ENCODE data around the gene FANCC. TPM values are rescaled to one million over a fixed set of nuclear protein-coding genes. Genes with fewer than 3 reads are reported as not detected.

Gene FANCC
- polyA plus RNA-seq, 1 of the 3 experiments (the other 2 are of a cell fraction) = 3.5 TPM

- TF ChIP-seq CTCF (IDR thresholded peaks at IDR 0.05) (no peak), RAD21 (IDR thresholded peaks at IDR 0.05; ENCODE audit: low read length) (no peak)
Observed at GRCh38 chr9:95112436-95113280, 204.9 kb downstream of the FANCC start (continued).

- H3K4me2 ChIP-seq = no peak overlapping the region
- ChIA-PET CTCF (interaction anchor here (0.6 to 2.9 kb wide), 3 partner anchors 16 to 64 kb away, joined by 3 to 11 read pairs (median 7); no protein-coding TSS in a partner anchor), POLR2A (no interaction called here)
- H2AFZ ChIP-seq (ENCODE audit: low read depth) = no peak overlapping the region
- no peak for DNase-seq
- no peaks in the 10 kb centered on the region for H4K20me1 ChIP-seq (ENCODE audit: insufficient read depth)
- H3K9me2 ChIP-seq = no peaks in the 10 kb centered on the region
- 96% methylated on average over 11 of the region's 11 CpGs for WGBS (ENCODE audit: low lambda C conversion rate)
- no peak for TF ChIP-seq CTCF (IDR thresholded peaks at IDR 0.05)
- no peak for TF ChIP-seq TCF12 (IDR thresholded peaks at IDR 0.05)
- TF ChIP-seq USF1 (IDR thresholded peaks at IDR 0.05; ENCODE audit: borderline replicate concordance, low read depth) = no peak
- TF ChIP-seq RCOR1 (IDR thresholded peaks at IDR 0.05; ENCODE audit: low read length) = no peak
- no peak for TF ChIP-seq USF2 (IDR thresholded peaks at IDR 0.05; ENCODE audit: borderline replicate concordance, low read depth, low read length)
- no peak for TF ChIP-seq GABPA (IDR thresholded peaks at IDR 0.05; ENCODE audit: low read depth)
- no peak for TF ChIP-seq MXI1 (IDR thresholded peaks at IDR 0.05; ENCODE audit: low read depth, low read length)
- no peak for TF ChIP-seq SIN3A (IDR thresholded peaks at IDR 0.05; ENCODE audit: borderline replicate concordance, low read depth, low read length)
- no peak for TF ChIP-seq TAF1 (IDR thresholded peaks at IDR 0.05; ENCODE audit: borderline replicate concordance, low read depth, low read length)
- no peak for TF ChIP-seq NRF1 (IDR thresholded peaks at IDR 0.05; ENCODE audit: low read depth, low read length)
- TF ChIP-seq POLR2AphosphoS5 (IDR thresholded peaks at IDR 0.05; ENCODE audit: low read depth, low read length) = no peak
- no peak for TF ChIP-seq FOXJ3 (CRISPR knock-in tag; IDR thresholded peaks at IDR 0.05)
- TF ChIP-seq JUND (IDR thresholded peaks at IDR 0.05) = no peak
- no peak for TF ChIP-seq MEF2A (IDR thresholded peaks at IDR 0.05; ENCODE audit: borderline replicate concordance, low read depth)
- no peak for TF ChIP-seq ELF1 (IDR thresholded peaks at IDR 0.05)
- no peak for TF ChIP-seq EP300 (IDR thresholded peaks at IDR 0.05; ENCODE audit: borderline replicate concordance in 1 of 2, low read depth in 1 of 2, low read length in 1 of 2)
- no peak for TF ChIP-seq CHD2 (IDR thresholded peaks at IDR 0.05; ENCODE audit: low read length, partially characterized antibody)
- H3K27ac ChIP-seq (ENCODE audit: low read depth in 2 of 2, low read length in 1 of 2) = no peak overlapping the region
- no peak overlapping the region for H3K4me3 ChIP-seq (ENCODE audit: low read depth in 2 of 2, low read length in 1 of 2)
- H3K9ac ChIP-seq = no peak overlapping the region
- peaks cover 14 to 46% of the 10 kb centered on the region in 2 experiments for H3K36me3 ChIP-seq (replicated peaks in 1 of 2; ENCODE audit: control insufficient read depth in 1 of 2, insufficient read depth in 2 of 2, low read length in 1 of 2)
- H3F3A ChIP-seq (replicated peaks; ENCODE audit: insufficient read depth) = no peaks in the 10 kb centered on the region
- peaks cover 0 to 6% of the 10 kb centered on the region in 2 experiments; a peak in 1 of 4 replicates for H3K4me1 ChIP-seq (ENCODE audit: control insufficient read depth in 1 of 2, insufficient read depth in 2 of 2, low read depth in 1 of 2, low read length in 1 of 2)
- no peaks in the 10 kb centered on the region for H3K27me3 ChIP-seq (ENCODE audit: insufficient read depth)
- H3K79me2 ChIP-seq (ENCODE audit: insufficient read depth) = no peaks in the 10 kb centered on the region
- no peaks in the 10 kb centered on the region for H3K9me3 ChIP-seq
Observed at GRCh38 chr9:95111716-95112115, 205.8 kb downstream of the FANCC start.
